GM23248 (cell line): ENCODE data around the gene BAD.
"Not testable (repeated sequence)": the region's sequence is repeated elsewhere in the genome, so short reads cannot be mapped to it uniquely, and the experiment has no call there.

ENCODE experiments used
- EZH2 ChIP-seq: fragments of 200-600 bp; sonication (generic); IDR thresholded peaks from 2 replicates; pipeline ENCODE4 v1.6.1; 2018; ENCODE audit warnings: antibody characterized with exemption, mild to moderate bottlenecking; ENCODE audit not compliant: insufficient read depth, poor library complexity, severe bottlenecking
- EZH2phosphoT487 ChIP-seq: fragments of 200-600 bp; sonication (generic); IDR thresholded peaks from 2 replicates; pipeline ENCODE4 v1.6.1; 2018; ENCODE audit warnings: antibody characterized with exemption, moderate library complexity, mild to moderate bottlenecking, low read depth; ENCODE audit not compliant: insufficient read depth

- not testable (repeated sequence) for TF ChIP-seq EZH2phosphoT487, EZH2
Observed at GRCh38 chr11:64315667-64316526, 31.4 kb upstream of the BAD start.
